A549 (cell line): ENCODE measurements around the gene PAIP2B. TPM values are rescaled to one million over a fixed set of nuclear protein-coding genes. Genes with fewer than 3 reads are reported as not detected.

Experiments used
- ATAC-seq, 2 experiments: fragments of 200-7000 bp in 1 of 2; fragments of >200 bp in 1 of 2; cut with Nextera tagmentation in 1 of 2; cut with Tn5 transposase in 1 of 2; 3 replicates each; pipeline versions ENCODE4 v1.8.0 to v1.9.1; 2018 to 2020; ENCODE audit warnings: mild to moderate bottlenecking in 1 of 2, moderate library complexity in 1 of 2
- CTCF ChIA-PET: fragments of 300-600 bp; sonication (Branson Sonifier 250); formaldehyde crosslinking; extraction: SDS; loops from one replicate; lab custom pipeline; 2021; ENCODE audit warnings: antibody characterized with exemption, inconsistent platforms; lab: Yijun Ruan, JAX
- POLR2A ChIA-PET: fragments of 350-600 bp; formaldehyde crosslinking; extraction: SDS; loops from one replicate; lab custom pipeline; 2021; ENCODE audit warnings: antibody characterized with exemption, inconsistent platforms; lab: Yijun Ruan, JAX
- DNase-seq, 2 experiments: peaks; one replicate each; pipeline versions ENCODE4 v3.0.0 to v3.0.0-alpha.2; 2011 to 2016; ENCODE audit warnings: low read depth in 1 of 2, low spot score in 1 of 2
- FAIRE-seq: peaks from 2 replicates; lab custom pipeline; 2011; peaks lifted over from hg19 to GRCh38; lab: Jason Lieb, UNC
- H3K27ac ChIP-seq, 2 experiments: fragments of >200 bp; sonication (Bioruptor Twin); formaldehyde crosslinking; 3 replicates each; pipeline ENCODE4 v1.5.1; 2016 to 2017
- H3K4me1 ChIP-seq: fragments of >200 bp; sonication (Bioruptor Twin); formaldehyde crosslinking; 3 replicates; pipeline ENCODE4 v1.6.1; 2016
- H3K4me2 ChIP-seq: fragments of >200 bp; sonication (Bioruptor Twin); formaldehyde crosslinking; 3 replicates; pipeline ENCODE4 v1.6.1; 2016
- H3K4me3 ChIP-seq: fragments of >200 bp; sonication (Bioruptor Twin); formaldehyde crosslinking; 3 replicates; pipeline ENCODE4 v1.5.1; 2016
- H3K9me3 ChIP-seq: fragments of >200 bp; sonication (Bioruptor Twin); formaldehyde crosslinking; 3 replicates; pipeline ENCODE4 v1.6.1; 2016
- ATOH8 ChIP-seq: fragments of 250-450 bp; sonication (Bioruptor Pico); IDR thresholded peaks from 2 replicates; pipeline ENCODE4 v1.5.0; 2020; ENCODE audit warnings: low read depth, mild to moderate bottlenecking, moderate library complexity
- BHLHE40 ChIP-seq: IDR thresholded peaks from 2 replicates; pipeline ENCODE4 v1.6.1; 2012; ENCODE audit warnings: low read depth, low read length, inconsistent platforms
- CBX2 ChIP-seq: fragments of 200-600 bp; sonication (generic); IDR thresholded peaks from 2 replicates; pipeline ENCODE4 v1.6.1; 2016; ENCODE audit warnings: low read depth, mild to moderate bottlenecking, borderline replicate concordance
- CBX8 ChIP-seq: fragments of 200-600 bp; sonication (generic); IDR thresholded peaks from 2 replicates; pipeline ENCODE4 v1.6.1; 2016
- CTCF ChIP-seq: fragments of >200 bp; sonication (Bioruptor Twin); formaldehyde crosslinking; IDR thresholded peaks from 3 replicates; pipeline ENCODE4 v1.5.1; 2016
- E2F6 ChIP-seq: IDR thresholded peaks from 2 replicates; pipeline ENCODE4 v1.6.1; 2012; ENCODE audit warnings: low read depth, borderline replicate concordance
- EHF ChIP-seq: fragments of 250-450 bp; sonication (Bioruptor Pico); IDR thresholded peaks from 2 replicates; pipeline ENCODE4 v1.5.0; 2020; ENCODE audit warnings: mild to moderate bottlenecking
- EHMT2 ChIP-seq: fragments of 200-600 bp; sonication (generic); IDR thresholded peaks from 2 replicates; pipeline ENCODE4 v1.6.1; 2016; ENCODE audit warnings: antibody characterized with exemption, low read depth, mild to moderate bottlenecking, moderate library complexity
- EP300 ChIP-seq, 2 experiments: fragments of >200 bp; sonication (Bioruptor Twin); formaldehyde crosslinking; IDR thresholded peaks; 2 replicates in 1 of 2; 3 replicates in 1 of 2; pipeline ENCODE4 v1.6.1; 2016 to 2017
- ESRRA ChIP-seq: fragments of 150-350 bp; IDR thresholded peaks from 2 replicates; pipeline ENCODE4 v1.6.1; 2014; ENCODE audit warnings: mild to moderate bottlenecking, low read length, borderline replicate concordance
- FOSB ChIP-seq: fragments of 250-450 bp; sonication (Bioruptor Pico); IDR thresholded peaks from 2 replicates; pipeline ENCODE4 v1.5.0; 2020; ENCODE audit warnings: mild to moderate bottlenecking, moderate library complexity
- FOXS1 ChIP-seq: fragments of 250-450 bp; sonication (Bioruptor Pico); IDR thresholded peaks from 2 replicates; pipeline ENCODE4 v1.5.0; 2020; ENCODE audit warnings: mild to moderate bottlenecking, moderate library complexity
- GATA3 ChIP-seq: IDR thresholded peaks from 2 replicates; pipeline ENCODE4 v1.6.1; 2012; ENCODE audit warnings: borderline replicate concordance
- HES2 ChIP-seq: fragments of >200 bp; sonication (Bioruptor Twin); formaldehyde crosslinking; IDR thresholded peaks from 2 replicates; pipeline ENCODE4 v1.6.1; 2016
- HOXB13 ChIP-seq: fragments of 250-450 bp; sonication (Bioruptor Pico); IDR thresholded peaks from 2 replicates; pipeline ENCODE4 v1.5.0; 2020; ENCODE audit warnings: low read depth, mild to moderate bottlenecking, moderate library complexity
- KDM5A ChIP-seq: fragments of 200-600 bp; sonication (generic); IDR thresholded peaks from 2 replicates; pipeline ENCODE4 v1.6.1; 2016; ENCODE audit warnings: antibody characterized with exemption, mild to moderate bottlenecking
- MAZ ChIP-seq: fragments of 150-350 bp; IDR thresholded peaks from 2 replicates; pipeline ENCODE4 v1.6.1; 2014; ENCODE audit warnings: antibody characterized with exemption, low read depth, low read length, borderline replicate concordance
- NFE2L2 ChIP-seq: fragments of 150-350 bp; conservative IDR thresholded peaks from 2 replicates; pipeline ENCODE4 v1.6.1; 2014; ENCODE audit warnings: low read length
- NPAS2 ChIP-seq: fragments of 250-450 bp; sonication (Bioruptor Pico); IDR thresholded peaks from 2 replicates; pipeline ENCODE4 v1.8.0; 2022; ENCODE audit warnings: mild to moderate bottlenecking, moderate library complexity, borderline replicate concordance
- POLR2AphosphoS2 ChIP-seq: conservative IDR thresholded peaks from 2 replicates; pipeline ENCODE4 v1.6.1; 2012; ENCODE audit warnings: low read length, improper control_type of control experiment, inconsistent platforms
- RAD21 ChIP-seq, 2 experiments: fragments of >200 bp in 1 of 2; sonication (Bioruptor Twin) in 1 of 2; formaldehyde crosslinking in 1 of 2; IDR thresholded peaks in 1 of 2; conservative IDR thresholded peaks in 1 of 2; 2 replicates in 1 of 2; 3 replicates in 1 of 2; pipeline ENCODE4 v1.6.1; 2012 to 2018; ENCODE audit warnings: inconsistent platforms in 1 of 2
- RFX5 ChIP-seq: fragments of 450-650 bp; IDR thresholded peaks from 2 replicates; pipeline ENCODE4 v1.7.1; 2014; ENCODE audit warnings: antibody characterized with exemption, mild to moderate bottlenecking, moderate library complexity
- RNF2 ChIP-seq: fragments of 200-600 bp; sonication (generic); IDR thresholded peaks from 2 replicates; pipeline ENCODE4 v1.6.1; 2016; ENCODE audit warnings: low read depth, mild to moderate bottlenecking, antibody characterized with exemption, moderate library complexity, borderline replicate concordance
- SMC3 ChIP-seq: fragments of >200 bp; sonication (Bioruptor Twin); formaldehyde crosslinking; IDR thresholded peaks from 3 replicates; pipeline ENCODE4 v1.6.1; 2018; ENCODE audit warnings: inconsistent platforms
- TFCP2L1 ChIP-seq: fragments of 250-450 bp; sonication (Bioruptor Pico); IDR thresholded peaks from 2 replicates; pipeline ENCODE4 v1.5.0; 2021; ENCODE audit warnings: mild to moderate bottlenecking
- TP53 ChIP-seq: fragments of 250-450 bp; sonication (Bioruptor Pico); IDR thresholded peaks from 2 replicates; pipeline ENCODE4 v1.5.0; 2021; ENCODE audit warnings: mild to moderate bottlenecking, moderate library complexity
- USF2 ChIP-seq: fragments of 450-650 bp; IDR thresholded peaks from 2 replicates; pipeline ENCODE4 v1.6.1; 2014; ENCODE audit warnings: antibody characterized with exemption
- ZC3H11A ChIP-seq: fragments of 450-650 bp; IDR thresholded peaks from 2 replicates; pipeline ENCODE4 v1.6.1; 2014; ENCODE audit warnings: antibody characterized with exemption, mild to moderate bottlenecking
- ZSCAN20 ChIP-seq: fragments of 250-450 bp; sonication (Bioruptor Pico); IDR thresholded peaks from 2 replicates; pipeline ENCODE4 v1.8.0; 2022; ENCODE audit warnings: mild to moderate bottlenecking, moderate library complexity
- WGBS: methylation state at CpG from one replicate; pipeline ENCODE4 v1.1.6; 2017; ENCODE audit errors: missing lambda C conversion rate; 5-methylcytosine and 5-hydroxymethylcytosine counted together
- polyA plus RNA-seq, 4 experiments: library from polyadenylated mRNA; depleted of rRNA in 3 of 4; stranded (reverse); fragments of >200 nt; fragmentation: RNase III in 1 of 4; extraction: RNeasy Plus Mini Kit Qiagen cat#74134 plus additional on column Dnase treatment in 1 of 4; gene quantifications; 2 replicates in 3 of 4; 3 replicates in 1 of 4; pipeline ENCODE4 v1.2.3, GENCODE V29; 2011 to 2017
- TF ChIP-seq, protein P1 (sequence below): fragments of >200 bp; sonication (Bioruptor Twin); formaldehyde crosslinking; IDR thresholded peaks from 3 replicates; pipeline ENCODE4 v1.6.1; 2016

The PAIP2B gene
- polyA plus RNA-seq, 2 of the 4 experiments (the other 2 are of a cell fraction): 0.70 to 0.84 TPM

GRCh38 chr2:71252862-71253261 lies 26.0 kb upstream of the PAIP2B start:
- FAIRE-seq (no peak), DNase-seq (no peak), ATAC-seq (no peak)
- H3K4me3 ChIP-seq: no peak overlapping the region
- 35% methylated on average over 3 of the region's 3 CpGs for WGBS
- TF ChIP-seq BHLHE40 (no peak), ZSCAN20 (CRISPR knock-in tag) (no peak), KDM5A (no peak), ESRRA (no peak), CBX2 (no peak), NPAS2 (CRISPR knock-in tag) (no peak), ZC3H11A (no peak), NFE2L2 (no peak), TFCP2L1 (no peak), TP53 (CRISPR knock-in tag) (no peak), RNF2 (no peak), EP300 (IDR thresholded peaks at IDR 0.05) (no peak), EHF (CRISPR knock-in tag) (no peak), CBX8 (no peak), FOSB (CRISPR knock-in tag) (no peak), ATOH8 (CRISPR knock-in tag) (no peak), RFX5 (no peak)
- TF ChIP-seq, protein P1, sequence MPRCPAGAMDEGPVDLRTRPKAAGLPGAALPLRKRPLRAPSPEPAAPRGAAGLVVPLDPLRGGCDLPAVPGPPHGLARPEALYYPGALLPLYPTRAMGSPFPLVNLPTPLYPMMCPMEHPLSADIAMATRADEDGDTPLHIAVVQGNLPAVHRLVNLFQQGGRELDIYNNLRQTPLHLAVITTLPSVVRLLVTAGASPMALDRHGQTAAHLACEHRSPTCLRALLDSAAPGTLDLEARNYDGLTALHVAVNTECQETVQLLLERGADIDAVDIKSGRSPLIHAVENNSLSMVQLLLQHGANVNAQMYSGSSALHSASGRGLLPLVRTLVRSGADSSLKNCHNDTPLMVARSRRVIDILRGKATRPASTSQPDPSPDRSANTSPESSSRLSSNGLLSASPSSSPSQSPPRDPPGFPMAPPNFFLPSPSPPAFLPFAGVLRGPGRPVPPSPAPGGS: no peak
- no peak overlapping the region for H3K4me2 ChIP-seq
- H3K27ac ChIP-seq: no peak overlapping the region
- H3K9me3 ChIP-seq: peaks cover 5% of the 10 kb centered on the region; the same call in 1 of the 3 replicates
- H3K4me1 ChIP-seq: no peaks in the 10 kb centered on the region
- ChIA-PET POLR2A (no interaction called here), CTCF (interaction anchor here (0.9 to 3.3 kb wide), 4 partner anchors 9 to 79 kb away, joined by 3 to 12 read pairs (median 4); partner anchors contain the start of gene ZNF638)

DNA sequence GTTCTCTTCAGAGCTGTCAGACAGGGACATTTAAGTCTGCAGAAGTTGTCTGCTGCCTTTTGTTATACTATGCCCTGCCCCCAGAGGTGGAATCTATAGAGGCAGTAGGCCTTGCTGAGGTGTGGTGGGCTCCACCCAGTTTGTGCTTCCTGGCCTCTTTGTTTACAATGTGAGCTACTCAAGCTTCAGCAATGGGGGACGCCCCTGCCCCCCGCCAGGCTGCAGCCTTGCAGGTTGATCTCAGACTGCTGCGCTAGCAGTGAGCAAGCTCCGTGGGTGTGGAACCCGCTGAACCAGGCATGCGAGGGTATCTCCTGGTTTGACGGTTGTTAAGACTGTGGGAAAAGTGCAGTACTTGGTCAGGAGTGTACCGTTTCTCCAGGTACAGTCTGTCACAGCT lies 24.0 kb upstream of the PAIP2B start:
- FAIRE-seq (no peak), DNase-seq (no peak), ATAC-seq (no peak)
- 47% methylated on average over 8 of the region's 8 CpGs for WGBS
- Histone ChIP-seq H3K4me3 (no peak overlapping the region), H3K9me3 (peaks cover 9% of the 10 kb centered on the region; the same call in 1 of the 3 replicates), H3K27ac (no peak overlapping the region), H3K4me1 (no peaks in the 10 kb centered on the region), H3K4me2 (no peak overlapping the region)
- ChIA-PET POLR2A (no interaction called here), CTCF (interaction anchor here (0.9 to 3.3 kb wide), 8 partner anchors 8 to 93 kb away, joined by 3 to 12 read pairs (median 4); partner anchors contain the start of gene PAIP2B)
- no peak for TF ChIP-seq SMC3
- TF ChIP-seq USF2: no peak
- no peak for TF ChIP-seq TFCP2L1
- no peak for TF ChIP-seq POLR2AphosphoS2
- TF ChIP-seq MAZ: no peak
- TF ChIP-seq GATA3: no peak
- no peak for TF ChIP-seq NFE2L2
- no peak for TF ChIP-seq HES2
- no peak for TF ChIP-seq BHLHE40
- no peak for TF ChIP-seq ZC3H11A
- no peak for TF ChIP-seq CTCF
- TF ChIP-seq EHMT2: no peak
- TF ChIP-seq FOXS1 (CRISPR knock-in tag): no peak
- TF ChIP-seq RAD21 (conservative IDR thresholded peaks at IDR 0.05 in 1 of 2, IDR thresholded peaks at IDR 0.05 in 1 of 2): no peak
- no peak for TF ChIP-seq HOXB13 (CRISPR knock-in tag)
- TF ChIP-seq E2F6: no peak
- no peak for TF ChIP-seq RFX5
- TF ChIP-seq, protein P1: no peak
